ENCODE results near the gene ARNT2.

The ARNT2 gene

DNA sequence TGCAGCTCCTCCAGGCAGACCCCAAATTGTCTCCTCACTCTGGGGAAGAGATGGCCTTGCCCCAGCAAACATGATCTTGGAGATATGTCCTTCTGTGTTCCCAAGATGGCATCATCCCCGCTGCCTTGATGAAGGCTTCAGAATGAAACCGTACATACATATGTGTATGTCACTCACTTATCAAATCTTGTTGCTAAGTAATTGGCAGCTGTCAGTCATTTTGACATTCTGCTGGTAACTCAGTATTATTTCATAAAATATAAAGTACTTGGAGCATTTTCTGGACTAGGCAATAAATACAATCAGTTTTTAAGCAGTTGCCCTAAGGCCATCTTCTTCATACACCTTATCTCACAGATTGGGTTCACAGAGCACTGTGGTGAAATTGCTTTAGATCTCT is 62.4 kb downstream of the ARNT2 start:
- DNase-seq (ENCODE audit: low spot score): no peak

DNA sequence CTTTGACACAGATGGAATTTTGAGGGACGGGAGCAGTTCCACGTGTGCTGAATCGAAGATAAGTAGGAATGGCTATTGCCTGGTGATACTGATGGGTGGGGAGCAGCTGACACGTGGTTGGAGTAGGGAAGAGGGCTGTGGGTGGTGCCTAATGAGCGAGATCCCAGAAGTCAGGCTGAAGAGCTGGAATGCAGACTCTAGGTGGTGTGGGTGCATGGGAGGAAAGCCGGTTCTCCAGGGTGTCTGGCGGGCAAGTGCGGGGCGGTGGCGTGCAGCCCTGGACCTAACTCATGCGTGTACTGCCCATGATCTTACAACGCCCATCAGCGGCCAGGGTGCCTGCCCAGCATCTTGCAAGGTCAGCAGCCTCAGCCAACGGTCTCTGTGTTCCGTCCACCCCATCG is 63.1 kb downstream of the ARNT2 start:
- no peak for DNase-seq (ENCODE audit: low spot score)

DNA sequence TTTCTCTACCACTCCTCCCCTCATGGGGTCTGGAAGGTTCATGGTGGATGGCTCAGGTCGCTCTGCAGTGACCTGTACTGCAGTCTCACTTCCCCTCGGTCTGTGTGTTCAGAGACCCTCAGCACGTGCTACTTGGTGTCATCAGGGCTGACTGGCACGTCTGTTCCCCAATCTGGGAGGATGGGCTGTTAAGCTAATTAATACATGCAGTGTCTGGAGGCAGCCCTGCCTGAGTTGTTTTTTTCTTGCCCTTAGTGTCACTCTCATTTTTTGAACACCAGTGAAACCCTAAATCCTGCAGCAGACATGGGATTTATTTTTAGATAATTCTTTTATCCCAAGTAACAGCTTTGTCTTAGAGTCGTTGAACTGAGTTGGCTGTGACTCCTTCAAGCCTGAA is 64.6 kb downstream of the ARNT2 start:
- DNase-seq (ENCODE audit: low spot score): no peak

DNA sequence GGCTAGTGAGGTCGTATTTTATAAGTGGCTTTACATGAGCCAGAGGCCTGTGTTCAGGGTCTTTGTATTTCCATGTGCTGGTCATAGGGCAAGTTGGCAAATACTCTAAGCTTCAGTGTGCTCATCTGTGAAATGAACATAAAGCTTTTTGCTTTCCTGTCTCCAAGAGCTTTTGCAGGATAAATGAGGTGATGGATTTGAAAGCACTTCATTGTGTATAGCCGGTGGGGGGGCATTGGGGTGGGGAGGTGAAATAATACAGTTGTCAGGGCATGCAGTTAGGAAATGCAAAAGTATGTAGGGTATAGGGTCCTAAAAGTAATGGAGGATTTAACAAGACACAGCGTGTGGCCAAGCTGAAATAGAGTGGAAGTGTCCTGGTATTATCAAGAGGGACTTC is 67.7 kb downstream of the ARNT2 start:
- no peak for DNase-seq (ENCODE audit: low spot score)

DNA sequence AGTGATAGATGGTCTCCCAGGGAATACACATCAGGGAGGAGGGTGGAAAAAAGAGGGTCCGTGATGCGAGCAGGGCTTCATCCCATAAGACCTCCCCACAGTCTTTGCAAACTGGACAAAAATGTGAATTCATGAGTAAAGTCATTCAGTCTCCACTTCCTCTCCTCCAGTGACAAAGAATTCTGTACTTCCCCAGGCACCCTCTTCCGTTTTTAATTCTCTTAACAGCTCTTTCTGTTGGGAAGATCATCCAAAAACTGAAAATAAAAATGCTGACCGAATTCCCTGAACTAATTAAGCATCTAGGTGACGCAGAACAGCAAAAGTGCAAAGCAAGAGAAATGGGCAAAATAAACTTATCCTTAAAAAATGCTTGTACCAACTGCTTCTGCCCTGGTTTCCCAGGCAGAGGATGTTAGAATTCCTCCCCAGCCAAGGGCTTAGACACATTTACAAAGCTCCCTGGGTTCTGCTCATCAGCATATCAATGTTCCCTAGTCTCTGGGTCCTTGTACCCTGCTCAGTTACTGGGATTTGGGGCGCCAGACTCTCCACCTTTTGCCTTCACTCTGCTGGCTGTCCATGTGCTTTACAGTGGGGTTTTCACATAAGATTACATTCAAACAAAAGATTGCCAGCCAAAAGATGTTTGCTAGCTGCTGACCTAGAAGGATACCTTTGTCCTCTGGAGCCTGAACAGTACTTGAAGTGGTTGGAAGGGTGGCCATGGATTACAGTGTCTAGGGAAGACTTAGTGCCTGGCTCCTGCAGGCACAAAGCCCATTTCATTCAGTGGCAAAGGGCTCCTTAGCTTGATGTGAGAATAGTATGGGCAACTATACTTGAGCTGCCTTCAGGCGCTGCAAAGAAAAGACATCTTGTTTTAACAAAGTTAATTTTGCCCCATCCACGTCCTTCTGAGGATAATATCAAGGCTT is 69.4 kb downstream of the ARNT2 start:
- DNase-seq (ENCODE audit: low spot score): no peak

DNA sequence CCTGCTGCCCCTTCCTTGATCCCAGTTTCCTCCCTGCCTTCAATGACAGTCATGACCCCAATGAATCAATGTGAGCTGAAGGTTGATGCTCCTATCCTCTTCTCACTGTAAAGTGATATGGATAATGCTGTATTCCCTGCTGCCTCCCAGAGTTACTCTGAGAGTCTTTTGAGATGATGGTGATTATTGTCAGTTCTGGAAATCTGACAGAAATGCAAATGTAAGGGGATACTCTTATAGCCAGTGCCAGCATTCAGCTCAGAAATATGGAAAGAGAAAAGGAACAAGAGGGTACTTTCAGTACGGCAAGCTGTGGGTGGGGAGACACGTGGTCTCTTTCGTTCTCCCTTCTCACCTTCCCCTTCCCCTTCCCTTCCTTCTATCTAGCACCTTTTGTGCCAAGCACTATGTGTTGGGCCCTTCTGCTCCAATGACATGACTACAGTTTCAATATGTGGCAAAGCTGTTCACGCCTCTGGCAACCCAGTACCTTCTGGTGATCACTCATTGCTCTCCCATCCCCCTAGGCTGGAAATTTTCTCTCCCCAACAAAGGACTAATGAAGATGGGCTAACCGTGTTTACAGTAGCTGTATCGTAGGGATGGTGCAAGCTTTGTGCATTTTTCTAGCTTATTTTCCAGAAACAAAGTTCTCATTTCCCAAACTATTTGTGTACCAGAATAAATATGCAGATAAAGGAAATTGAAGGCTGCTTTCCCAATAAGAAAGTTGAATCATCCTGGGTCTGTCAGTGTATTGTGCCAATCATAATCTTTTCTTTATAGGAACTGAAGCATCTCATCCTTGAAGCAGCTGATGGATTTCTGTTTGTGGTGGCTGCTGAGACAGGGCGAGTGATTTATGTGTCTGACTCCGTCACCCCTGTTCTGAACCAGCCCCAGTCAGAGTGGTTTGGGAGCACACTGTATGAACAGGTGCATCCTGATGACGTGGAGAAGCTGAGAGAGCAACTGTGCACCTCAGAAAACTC is 70.3 kb downstream of the ARNT2 start:
- DNase-seq (ENCODE audit: low spot score): no peak

DNA sequence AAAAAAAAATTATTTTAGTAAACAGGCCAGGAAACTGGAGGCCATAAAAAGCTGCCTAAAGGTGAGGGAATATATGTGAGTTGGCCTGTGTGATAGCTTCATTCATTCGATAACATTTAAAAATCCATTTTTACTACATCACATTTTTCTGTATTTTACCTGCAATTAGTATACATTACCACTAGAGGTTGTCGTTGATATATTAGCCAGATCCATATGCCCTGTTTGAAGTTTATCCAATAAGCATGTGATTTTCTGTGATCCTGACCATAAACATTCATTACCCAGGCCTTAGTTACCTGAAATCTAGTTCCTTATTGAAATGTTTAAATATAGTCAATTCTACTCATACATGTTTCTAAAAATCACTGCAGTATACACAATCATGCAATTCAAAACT is 71.4 kb downstream of the ARNT2 start:
- DNase-seq (ENCODE audit: low spot score): no peak

DNA sequence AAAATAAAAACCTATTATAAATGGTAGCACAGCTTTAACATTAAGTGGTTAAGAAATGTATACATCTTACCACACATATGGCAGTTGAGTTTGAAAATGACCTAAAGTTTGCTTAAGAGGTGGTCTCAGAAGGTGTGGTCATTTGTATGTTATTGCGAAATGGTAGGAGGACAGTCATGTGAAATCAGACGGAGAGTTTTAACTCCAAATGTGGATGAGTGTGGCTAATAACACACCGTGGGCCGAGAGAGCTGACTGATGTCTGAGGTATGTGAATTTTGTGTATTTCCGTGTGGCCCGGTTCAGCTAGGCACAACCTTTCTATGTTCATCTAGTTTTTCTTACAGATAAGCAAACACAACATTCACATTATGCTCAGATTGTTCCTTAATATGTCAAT is 71.9 kb downstream of the ARNT2 start:
- DNase-seq (ENCODE audit: low spot score): no peak

DNA sequence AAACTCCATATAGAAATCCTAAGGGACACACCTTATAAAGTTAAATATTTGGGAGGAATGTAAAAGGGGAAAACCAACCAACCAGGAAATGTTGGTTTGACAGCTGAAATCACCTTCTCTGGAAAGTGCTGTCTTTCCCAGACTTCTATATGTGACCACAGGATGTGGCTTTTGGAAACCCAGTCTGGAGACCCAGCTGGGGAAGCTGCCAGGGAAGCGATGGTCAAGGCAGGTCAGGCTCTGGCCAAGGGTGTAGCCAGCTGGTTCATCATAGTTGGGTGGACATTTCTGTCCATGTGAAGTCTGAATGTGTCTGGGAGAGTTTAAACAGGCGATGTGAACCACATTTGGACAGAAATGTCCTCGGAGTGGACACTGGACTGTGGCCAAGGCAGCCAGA is 73.9 kb downstream of the ARNT2 start:
- DNase-seq (ENCODE audit: low spot score): no peak

DNA sequence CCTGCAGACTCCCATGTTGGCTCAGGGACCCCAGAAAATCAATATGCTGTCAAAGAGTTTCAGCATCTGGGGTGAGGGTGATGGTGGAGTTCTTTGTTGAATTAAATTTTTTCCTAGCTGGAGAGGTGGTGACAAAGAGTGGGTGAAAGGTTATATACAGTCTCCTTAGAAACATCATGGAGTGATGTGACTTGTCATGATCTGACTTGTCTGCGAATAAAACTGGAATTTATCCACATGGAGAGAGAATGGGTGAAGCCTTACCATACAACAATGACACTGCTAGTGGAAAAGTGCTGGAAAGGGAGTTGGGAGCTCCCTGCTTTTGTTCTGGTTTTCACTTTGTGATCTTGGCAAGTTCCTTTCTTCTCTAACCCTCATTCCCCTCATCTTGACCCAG is 75.0 kb downstream of the ARNT2 start:
- no peak for DNase-seq (ENCODE audit: low spot score)

DNA sequence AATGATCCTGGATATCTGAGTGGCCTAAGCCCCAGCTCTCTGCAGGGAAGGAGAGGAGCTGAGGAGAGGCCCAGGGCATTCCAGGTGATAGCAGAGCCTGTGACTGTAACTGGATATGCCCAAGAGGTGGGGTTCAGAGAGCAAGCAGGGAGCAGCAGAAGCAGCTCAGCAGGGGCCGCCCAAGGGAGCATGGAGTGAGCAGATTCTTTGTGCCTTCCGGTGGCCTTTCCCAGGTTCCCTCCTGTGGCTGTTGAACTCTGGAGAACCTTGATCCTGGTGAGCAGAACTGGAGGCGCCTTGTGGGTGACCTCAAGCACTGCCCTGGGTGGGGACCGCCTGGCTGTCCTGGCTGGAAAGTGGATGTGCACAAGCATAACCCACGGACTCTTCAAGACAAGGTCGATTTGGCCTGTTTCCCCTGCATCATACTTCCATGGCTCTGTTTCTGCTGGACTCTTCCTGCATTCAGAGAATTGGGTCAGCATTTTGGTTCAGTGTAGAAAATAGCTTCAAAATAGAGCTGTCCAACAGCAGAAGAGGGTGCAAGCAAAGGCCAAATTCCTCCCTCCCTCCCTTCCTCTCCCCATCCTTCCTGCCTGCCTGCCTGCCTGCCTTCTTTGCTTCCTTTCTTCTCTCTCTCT is 76.1 kb downstream of the ARNT2 start:
- no peak for DNase-seq (ENCODE audit: low spot score)

DNA sequence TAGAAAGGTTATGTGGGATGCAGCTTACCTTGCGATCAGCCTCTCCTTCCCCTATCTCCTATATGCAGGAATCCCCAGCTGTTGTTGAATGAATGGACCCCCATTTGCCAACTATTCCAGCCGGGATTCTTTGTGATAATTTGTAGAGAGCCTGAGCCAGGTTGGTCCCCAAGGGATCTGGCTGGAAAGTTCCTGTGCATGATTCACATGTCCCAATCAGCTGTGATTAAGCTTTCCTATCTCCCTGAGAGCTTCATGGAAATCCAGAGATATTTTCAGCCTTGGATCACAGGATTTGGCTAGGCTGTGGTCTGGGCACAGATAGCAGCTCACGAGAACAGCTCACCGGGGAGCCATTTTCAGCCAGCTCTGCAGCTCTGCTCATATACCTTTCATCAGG is 76.7 kb downstream of the ARNT2 start:
- DNase-seq (ENCODE audit: low spot score): no peak

DNA sequence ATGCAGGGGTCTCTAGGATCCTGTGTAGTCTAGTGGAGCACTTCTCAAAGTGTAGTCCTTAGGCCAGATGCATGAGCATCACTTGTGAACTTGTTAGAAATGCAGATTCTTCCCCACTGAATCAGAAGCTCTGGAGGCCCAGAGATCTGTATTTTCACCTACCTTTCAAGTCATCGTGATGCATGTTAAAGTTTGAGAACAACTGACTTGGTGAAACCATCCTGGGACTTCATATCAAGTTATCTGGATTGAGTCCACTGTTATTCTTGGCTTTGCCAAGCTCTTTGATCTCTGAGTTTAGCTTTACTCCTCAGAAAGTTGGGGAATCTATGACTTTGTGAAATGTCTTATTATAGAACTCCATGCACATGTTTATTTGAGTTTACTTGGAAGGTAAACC is 78.5 kb downstream of the ARNT2 start:
- DNase-seq (ENCODE audit: low spot score): no peak

DNA sequence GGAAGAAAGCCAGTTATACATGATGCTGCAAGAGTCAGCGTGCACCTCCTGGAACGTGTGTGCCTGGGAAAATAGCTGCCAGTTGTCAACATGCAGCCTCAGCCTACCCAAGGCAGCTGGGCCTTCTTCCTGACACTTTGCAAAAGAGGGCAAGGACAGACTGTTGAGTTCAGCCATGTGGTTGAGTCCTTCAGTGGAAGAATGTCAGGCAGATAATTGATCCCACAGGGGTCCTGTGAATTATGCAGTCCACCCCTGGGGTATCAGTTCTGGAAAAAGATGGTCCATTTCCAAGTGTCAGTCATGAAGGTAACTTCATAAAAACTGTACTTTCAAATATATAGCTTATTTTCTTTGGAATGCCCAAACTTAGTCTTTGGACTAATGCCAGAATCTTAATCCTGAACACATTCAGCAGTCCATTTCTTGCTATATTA is 79.6 kb downstream of the ARNT2 start:
- DNase-seq (ENCODE audit: low spot score): no peak

DNA sequence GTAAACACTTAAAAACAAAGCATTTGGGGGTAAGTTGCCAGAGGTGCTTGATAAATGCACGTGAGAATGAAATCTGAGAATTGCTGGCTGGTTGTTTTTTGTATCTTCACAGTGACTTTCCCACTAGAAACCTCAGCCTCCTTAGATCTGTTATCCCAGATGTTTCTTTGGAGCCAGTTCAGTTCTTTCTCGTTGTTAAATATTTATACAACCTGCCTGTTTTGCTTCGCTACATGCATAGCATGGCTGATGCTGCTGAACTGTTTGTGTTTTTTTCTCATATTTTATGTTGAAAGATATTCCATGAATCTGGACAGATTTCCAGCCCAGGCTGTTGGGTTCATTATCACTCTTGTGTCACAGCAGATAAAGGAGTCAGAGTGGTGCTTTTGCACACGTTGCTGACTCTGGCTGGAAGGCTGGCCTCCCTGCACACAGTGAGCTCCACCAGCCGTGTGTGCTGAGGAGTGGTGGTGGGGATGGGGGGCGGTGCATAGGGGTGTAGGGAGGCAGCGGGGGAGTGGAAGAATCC is 80.2 kb downstream of the ARNT2 start:
- no peak for DNase-seq (ENCODE audit: low spot score)

DNA sequence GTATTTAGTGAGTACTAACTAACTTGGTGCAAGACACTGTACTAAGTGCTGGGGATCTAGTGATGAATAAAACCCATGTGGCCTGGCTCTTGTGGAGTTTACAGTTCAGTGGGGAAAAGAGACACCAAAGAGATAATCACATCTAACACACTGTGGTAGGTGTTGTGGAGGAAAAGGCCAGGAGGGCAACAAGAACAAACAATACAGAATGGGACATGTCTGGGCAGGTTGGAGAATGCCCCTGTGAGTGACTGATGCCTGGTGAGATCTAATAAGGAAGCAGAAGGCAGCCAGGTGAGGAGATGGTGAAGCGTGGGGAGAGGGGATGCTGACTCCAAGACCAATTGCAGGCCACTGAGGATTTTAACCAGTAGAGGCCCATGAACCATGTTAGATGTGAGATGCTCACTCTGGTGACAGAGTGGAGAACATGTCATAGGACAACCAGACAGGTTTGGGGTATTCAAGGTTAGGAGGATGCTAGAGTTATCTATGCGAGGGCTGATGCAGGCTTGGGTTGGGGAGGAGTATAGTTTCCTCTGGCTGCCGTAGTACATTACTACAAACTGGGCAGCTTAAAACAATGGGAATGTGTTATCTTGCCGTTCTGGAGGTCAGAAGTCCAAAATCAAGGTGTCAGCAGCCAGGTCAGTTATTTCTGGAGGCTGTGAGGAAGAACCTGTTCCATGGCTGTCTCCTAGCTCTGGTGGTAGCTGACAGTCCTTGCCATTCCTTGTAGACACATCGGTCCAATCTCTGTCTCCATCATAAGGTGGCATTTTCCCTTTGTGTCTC is 81.4 kb downstream of the ARNT2 start:
- DNase-seq (ENCODE audit: low spot score): no peak

DNA sequence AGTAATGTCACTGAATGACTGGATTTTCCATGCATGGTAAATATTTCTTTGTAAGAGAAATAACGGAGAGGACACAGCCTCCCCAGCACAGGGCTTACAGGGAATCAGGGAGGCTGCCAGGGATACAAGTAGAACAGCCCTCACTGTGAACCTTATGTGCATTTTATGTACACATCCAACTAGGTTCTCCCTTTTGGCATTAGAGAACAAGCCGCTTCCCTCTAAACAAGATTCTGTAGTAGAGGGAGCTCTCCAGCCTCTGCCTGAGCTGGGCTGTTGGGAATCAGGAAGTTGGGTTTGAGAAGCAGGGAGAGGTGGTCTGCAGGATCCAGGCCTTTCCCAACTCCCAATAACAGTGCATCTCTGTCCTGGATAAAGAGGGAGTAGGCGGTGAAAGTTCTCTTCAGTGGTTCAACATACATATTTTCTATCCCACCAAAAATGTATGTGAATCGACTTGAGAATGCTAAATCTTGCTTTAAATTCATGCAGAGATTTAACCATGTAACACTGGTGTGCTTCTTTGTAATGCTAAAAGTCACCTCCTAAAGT is 83.7 kb downstream of the ARNT2 start:
- no peak for DNase-seq (ENCODE audit: low spot score)

DNA sequence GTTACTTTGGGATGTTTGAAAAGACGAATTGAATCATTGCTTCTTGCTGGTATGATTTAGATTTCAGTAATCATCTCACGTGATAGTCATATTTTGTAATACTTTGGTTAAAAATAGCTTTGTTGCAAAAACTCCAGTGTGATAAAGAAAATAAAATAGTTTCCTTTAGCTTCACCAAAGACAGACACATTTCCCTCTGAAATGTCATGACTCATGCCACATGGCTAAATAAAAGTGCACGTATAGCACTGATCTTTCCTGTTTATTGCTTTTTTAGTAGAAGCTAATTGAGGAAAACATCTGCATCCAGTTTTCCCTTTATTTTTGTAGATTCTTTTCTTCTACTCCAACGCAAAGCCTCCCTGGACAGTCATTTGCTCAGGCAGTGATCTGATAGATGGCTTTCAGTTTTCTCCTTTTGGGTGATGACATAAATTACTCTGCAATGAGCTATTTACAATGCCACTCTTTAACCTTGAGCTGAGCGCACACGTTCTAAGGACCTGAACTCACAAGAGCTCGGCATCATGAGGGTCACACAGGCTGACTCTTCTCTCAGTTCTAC is 84.9 kb downstream of the ARNT2 start:
- no peak for DNase-seq (ENCODE audit: low spot score)

DNA sequence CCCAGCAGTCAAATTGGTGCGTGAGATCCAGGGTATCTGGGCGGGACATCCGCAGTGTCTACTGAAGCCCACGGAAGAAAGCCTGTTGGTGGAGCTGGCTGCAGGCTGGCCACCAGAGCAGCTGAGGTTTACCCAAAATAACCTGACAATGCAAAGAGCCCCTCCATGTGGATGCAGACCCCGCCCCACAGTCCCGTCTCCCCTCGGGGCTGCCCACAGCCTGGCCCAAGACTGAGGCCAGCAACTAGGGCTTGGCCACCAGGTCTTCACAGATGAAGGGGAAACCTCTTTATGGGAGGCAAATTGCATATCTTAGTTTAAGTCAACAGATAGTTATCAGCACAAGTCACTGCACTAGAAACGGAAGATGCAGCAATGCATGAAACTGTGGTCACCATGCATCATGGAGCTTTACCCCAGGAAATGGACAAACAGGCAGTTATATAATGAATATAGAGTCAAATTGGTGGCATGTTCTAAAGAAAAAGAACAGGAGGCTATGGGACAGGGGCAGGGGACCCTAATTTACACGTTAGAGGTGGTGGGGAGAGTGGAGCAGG is 86.3 kb downstream of the ARNT2 start:
- DNase-seq (ENCODE audit: low spot score): no peak

DNA sequence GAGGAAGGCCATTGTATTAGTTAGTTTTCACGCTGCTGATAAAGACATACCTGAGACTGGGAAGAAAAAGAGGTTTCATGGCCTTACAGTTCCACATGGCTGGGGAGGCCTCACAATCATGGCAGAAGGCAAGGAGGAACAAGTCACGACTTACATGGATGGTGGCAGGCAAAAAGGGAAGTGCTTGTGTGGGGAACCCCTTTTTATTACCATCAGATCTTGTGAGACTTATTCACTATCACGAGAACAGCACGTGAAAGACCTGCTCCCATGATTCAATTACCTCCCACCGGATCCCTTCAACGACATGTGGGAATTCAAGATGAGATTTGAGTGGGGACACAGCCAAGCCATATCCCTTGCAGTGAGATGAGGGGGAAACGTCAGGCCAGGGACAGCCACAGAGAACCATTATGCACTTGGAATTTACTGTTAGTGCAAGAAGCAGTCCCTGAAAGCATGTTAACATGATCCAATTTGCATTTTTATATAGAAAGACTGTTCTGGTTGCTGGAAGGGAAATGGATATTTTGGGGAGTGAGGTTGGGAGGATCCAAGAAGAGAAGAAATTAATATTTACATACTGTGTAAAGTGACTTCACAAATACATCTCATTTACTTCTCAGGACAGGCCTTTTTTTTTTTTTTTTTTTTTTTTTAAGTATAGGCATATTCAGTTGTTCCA is 87.1 kb downstream of the ARNT2 start:
- no peak for DNase-seq (ENCODE audit: low spot score)

Measured in hematopoietic multipotent progenitor cell treated with erythropoietin and hydrocortisone succinate and interleukin-3 and kit ligand, for 17 days (in vitro differentiated cells).